B cell (primary cell): ENCODE data around the gene PRR33. TPM values are rescaled to one million over a fixed set of nuclear protein-coding genes. Genes with fewer than 3 reads are reported as not detected.
A peak's percentile ranks its signal among the peaks of the same experiment; 100 is the strongest.

Source experiments
- ATAC-seq: fragments of 200-7000 bp; cut with Tn5 transposase; one replicate; pipeline ENCODE4 v1.10.0; 2021; ENCODE audit warnings: low read depth, mild to moderate bottlenecking, moderate number of reproducible peaks, moderate library complexity
- CTCF ChIA-PET: fragments of 350-600 bp; sonication (Branson Sonifier 250); formaldehyde crosslinking; loops from one replicate; lab custom pipeline; 2021; ENCODE audit warnings: antibody characterized with exemption, inconsistent platforms; lab: Charles Lee
- POLR2A ChIA-PET: fragments of 350-600 bp; sonication (Branson Sonifier 250); formaldehyde crosslinking; loops from one replicate; lab custom pipeline; 2021; ENCODE audit warnings: antibody characterized with exemption; lab: Charles Lee
- DNase-seq: peaks from one replicate; pipeline ENCODE4 v3.0.0; 2013
- H2AFZ ChIP-seq: 2 replicates; pipeline ENCODE4 v1.6.1; 2012; ENCODE audit warnings: mild to moderate bottlenecking, low read depth, low read length; ENCODE audit not compliant: insufficient read depth, poor library complexity, severe bottlenecking
- H3K27ac ChIP-seq, 2 donors: 1 replicate in 1 of 2; 2 replicates in 1 of 2; pipeline ENCODE4 v1.5.1; 2012 to 2013; ENCODE audit warnings: low read length in 2 of 2, mild to moderate bottlenecking in 2 of 2, moderate library complexity in 1 of 2
- H3K27me3 ChIP-seq, 4 experiments: fragments of 200-600 bp in 1 of 4; sonication (generic) in 1 of 4; replicated peaks in 1 of 4; 1 replicate in 2 of 4; 2 replicates in 2 of 4; pipeline versions ENCODE4 v1.6.1 to v1.7.0; 2013 to 2016; ENCODE audit warnings: low read length in 3 of 4, mild to moderate bottlenecking in 2 of 4, mixed read lengths in 1 of 4, moderate library complexity in 1 of 4; ENCODE audit not compliant: insufficient read depth in 4 of 4, control insufficient read depth in 3 of 4; ENCODE audit errors: control extremely low read depth in 1 of 4
- H3K36me3 ChIP-seq, 2 experiments: replicated peaks in 1 of 2; 1 replicate in 1 of 2; 2 replicates in 1 of 2; pipeline versions ENCODE4 v1.6.1 to v1.7.1; 2013; ENCODE audit warnings: low read length in 1 of 2; ENCODE audit not compliant: insufficient read depth in 2 of 2, control insufficient read depth in 1 of 2; ENCODE audit errors: control extremely low read depth in 1 of 2, extremely low read depth in 1 of 2
- H3K4me1 ChIP-seq, 2 donors: fragments of 200-600 bp in 1 of 2; sonication (generic) in 1 of 2; 1 replicate in 1 of 2; 2 replicates in 1 of 2; pipeline versions ENCODE4 v1.5.1 to v1.6.1; 2013 to 2017; ENCODE audit warnings: low read length in 2 of 2; ENCODE audit not compliant: control insufficient read depth in 2 of 2, insufficient read depth in 2 of 2
- H3K4me2 ChIP-seq: replicated peaks from 2 replicates; pipeline ENCODE3; 2012; ENCODE audit warnings: mild to moderate bottlenecking, low read depth, low read length; ENCODE audit not compliant: poor library complexity, severe bottlenecking
- H3K4me3 ChIP-seq, 5 experiments: fragments of 200-600 bp in 1 of 5; sonication (generic) in 1 of 5; 1 replicate in 3 of 5; 2 replicates in 2 of 5; pipeline versions ENCODE4 v1.5.1 to v1.7.0; 2011 to 2016; ENCODE audit warnings: low read length in 4 of 5, mild to moderate bottlenecking in 4 of 5, low read depth in 2 of 5, control low read depth in 1 of 5, moderate library complexity in 1 of 5; ENCODE audit not compliant: insufficient read depth in 1 of 5; ENCODE audit errors: control extremely low read depth in 1 of 5, extremely low read depth in 1 of 5
- H3K79me2 ChIP-seq: fragments of 200-600 bp; sonication (generic); one replicate; pipeline ENCODE4 v1.6.0; 2016; ENCODE audit warnings: low read length; ENCODE audit not compliant: control insufficient read depth, insufficient read depth
- H3K9ac ChIP-seq: fragments of 200-600 bp; sonication (generic); 2 replicates; pipeline ENCODE4 v1.6.1; 2017; ENCODE audit warnings: mild to moderate bottlenecking, low read length, moderate library complexity
- H3K9me3 ChIP-seq, 3 donors: one replicate each; pipeline versions ENCODE4 v1.6.1 to v1.7.1; 2013; ENCODE audit warnings: low read length in 2 of 3; ENCODE audit not compliant: control insufficient read depth in 2 of 3, insufficient read depth in 1 of 3; ENCODE audit errors: control extremely low read depth in 1 of 3
- H4K20me1 ChIP-seq: 2 replicates; pipeline ENCODE4 v1.6.0; 2012; ENCODE audit warnings: mild to moderate bottlenecking, low read length; ENCODE audit not compliant: insufficient read depth, control insufficient read depth, poor library complexity, severe bottlenecking
- H3K27ac Mint-ChIP-seq: one replicate; pipeline ENCODE4 v1.8.0; 2021; ENCODE audit warnings: mixed read lengths
- H3K27me3 Mint-ChIP-seq: one replicate; pipeline ENCODE4 v1.8.0; 2021; ENCODE audit warnings: mixed read lengths
- H3K4me1 Mint-ChIP-seq: one replicate; pipeline ENCODE4 v1.8.0; 2021; ENCODE audit warnings: mixed read lengths
- H3K4me3 Mint-ChIP-seq: one replicate; pipeline ENCODE4 v1.8.0; 2021; ENCODE audit warnings: mixed read lengths
- H3K9me3 Mint-ChIP-seq: one replicate; pipeline ENCODE4 v1.8.0; 2022; ENCODE audit warnings: mixed read lengths; ENCODE audit not compliant: insufficient read depth
- CTCF ChIP-seq: fragments of 200-600 bp; IDR thresholded peaks from one replicate; pipeline ENCODE4 v1.8.0; 2022; ENCODE audit warnings: antibody characterized with exemption, mild to moderate bottlenecking
- EZH2 ChIP-seq: IDR thresholded peaks from 2 replicates; pipeline ENCODE4 v1.6.1; 2012; ENCODE audit warnings: borderline replicate concordance, low read depth, mild to moderate bottlenecking, moderate library complexity, low read length; ENCODE audit not compliant: insufficient read depth, poor library complexity, severe bottlenecking
- WGBS: methylation state at CpG from one replicate; pipeline ENCODE4 v1.1.5; 2013; ENCODE audit warnings: missing lambda C conversion rate; ENCODE audit not compliant: insufficient coverage; 5-methylcytosine and 5-hydroxymethylcytosine counted together
- intact Hi-C: fragments of 100-400 bp; cut with micrococcal nuclease; formaldehyde crosslinking; loops from one replicate; pipeline ENCODE4 v1.10.0; 2022
- polyA plus RNA-seq: library from polyadenylated mRNA; depleted of rRNA; stranded (reverse); fragments of >200 nt; gene quantifications from 2 replicates; pipeline ENCODE4 v1.2.3, GENCODE V29; 2012
- total RNA-seq, 2 donors: library from RNA; stranded (reverse); fragments of 120-200 nt in 1 of 2; gene quantifications; 1 replicate in 1 of 2; 2 replicates in 1 of 2; pipeline versions ENCODE4 v1.2.3 to v1.2.4, GENCODE V29; 2013 to 2022

PRR33 gene
- total and polyA plus RNA-seq, 2 donors (not counting 1 experiment from before 2014, with no cell fraction given): not detected

GRCh38 chr11:1869427-1870325, 22.0 kb downstream of the PRR33 start:
- Histone ChIP-seq H3K9ac (no peak overlapping the region), H3K27ac (peak overlapping the region in 1 of 2 donors; percentile 54), H3K36me3 (peaks cover 0 to 32% of the 10 kb centered on the region in 2 experiments), H3K4me2 (peak overlapping the region; percentile 32), H3K79me2 (peaks cover 100% of the 10 kb centered on the region), H3K27me3 (no peaks in the 10 kb centered on the region), H3K9me3 (no peaks in the 10 kb centered on the region), H4K20me1 (peaks cover 100% of the 10 kb centered on the region), H3K4me3 (no peak overlapping the region), H2AFZ (no peak overlapping the region), H3K4me1 (peaks cover 35 to 74% of the 10 kb centered on the region in 2 donors)
- 93% methylated on average over 23 of the region's 34 CpGs for WGBS
- TF ChIP-seq EZH2 (no peak), CTCF (no peak)
- Mint-ChIP-seq H3K27ac (peak overlapping the region; percentile 70), H3K9me3 (no peaks in the 10 kb centered on the region), H3K4me3 (peak overlapping the region; percentile 52), H3K27me3 (no peaks in the 10 kb centered on the region), H3K4me1 (peaks cover 65% of the 10 kb centered on the region)
- CTCF ChIA-PET: interaction anchor here (1.0 to 2.0 kb wide), 5 partner anchors 12 to 282 kb away, joined by 3 to 6 read pairs (median 3); no protein-coding TSS in a partner anchor
- ATAC-seq: no peak
- POLR2A ChIA-PET: no interaction called here
- no peak for DNase-seq
- intact Hi-C loops: no loop called here
